Stimulated activated naive CD8-positive, alpha-beta T cell treated with anti-CD3 and anti-CD28 coated beads, Interleukin-15, Interleukin-2, amounts not matched to agents 100 ng/mL and 50 ng/mL, for 24 hours (primary cell): ENCODE measurements around the gene SCART1.

Source experiments
- H3K27ac Mint-ChIP-seq: one replicate; pipeline ENCODE4 v1.8.0; 2021; ENCODE audit warnings: mild to moderate bottlenecking, mixed read lengths
- H3K27me3 Mint-ChIP-seq: one replicate; pipeline ENCODE4 v1.8.0; 2021; ENCODE audit warnings: mixed read lengths
- H3K36me3 Mint-ChIP-seq: one replicate; pipeline ENCODE4 v1.8.0; 2021; ENCODE audit warnings: low read depth, mixed read lengths
- H3K4me1 Mint-ChIP-seq: one replicate; pipeline ENCODE4 v1.8.0; 2021; ENCODE audit warnings: low read depth, mixed read lengths
- H3K4me3 Mint-ChIP-seq: one replicate; pipeline ENCODE4 v1.8.0; 2021; ENCODE audit warnings: mild to moderate bottlenecking, mixed read lengths
- H3K9me3 Mint-ChIP-seq: one replicate; pipeline ENCODE4 v1.8.0; 2021; ENCODE audit warnings: mixed read lengths

The SCART1 gene

GRCh38 chr10:133442967-133443924 lies 10.5 kb upstream of the SCART1 start:
- H3K27ac Mint-ChIP-seq, result no peak overlapping the region
- peaks cover 12% of the 10 kb centered on the region for H3K9me3 Mint-ChIP-seq

GRCh38 chr10:133444342-133445267 lies 9.1 kb upstream of the SCART1 start:
- Mint-ChIP-seq H3K27ac (no peak overlapping the region), H3K4me3 (no peak overlapping the region), H3K27me3 (peaks cover 8% of the 10 kb centered on the region), H3K36me3 (peaks cover 10% of the 10 kb centered on the region), H3K9me3 (peaks cover 24% of the 10 kb centered on the region), H3K4me1 (peaks cover 11% of the 10 kb centered on the region)

More at GRCh38 chr10:133442967-133443924, 10.5 kb upstream of the SCART1 start:
- Mint-ChIP-seq H3K4me1 (peaks cover 22% of the 10 kb centered on the region), H3K27me3 (peaks cover 5% of the 10 kb centered on the region), H3K36me3 (peaks cover 5% of the 10 kb centered on the region), H3K4me3 (no peak overlapping the region)

- peaks cover 8% of the 10 kb centered on the region for H3K27me3 Mint-ChIP-seq
- H3K27ac Mint-ChIP-seq, result no peak overlapping the region
- H3K36me3 Mint-ChIP-seq, result peaks cover 10% of the 10 kb centered on the region
- no peak overlapping the region for H3K4me3 Mint-ChIP-seq
- peaks cover 11% of the 10 kb centered on the region for H3K4me1 Mint-ChIP-seq
- peaks cover 24% of the 10 kb centered on the region for H3K9me3 Mint-ChIP-seq
Observed at GRCh38 chr10:133445268-133445732, 8.4 kb upstream of the SCART1 start.

DNA sequence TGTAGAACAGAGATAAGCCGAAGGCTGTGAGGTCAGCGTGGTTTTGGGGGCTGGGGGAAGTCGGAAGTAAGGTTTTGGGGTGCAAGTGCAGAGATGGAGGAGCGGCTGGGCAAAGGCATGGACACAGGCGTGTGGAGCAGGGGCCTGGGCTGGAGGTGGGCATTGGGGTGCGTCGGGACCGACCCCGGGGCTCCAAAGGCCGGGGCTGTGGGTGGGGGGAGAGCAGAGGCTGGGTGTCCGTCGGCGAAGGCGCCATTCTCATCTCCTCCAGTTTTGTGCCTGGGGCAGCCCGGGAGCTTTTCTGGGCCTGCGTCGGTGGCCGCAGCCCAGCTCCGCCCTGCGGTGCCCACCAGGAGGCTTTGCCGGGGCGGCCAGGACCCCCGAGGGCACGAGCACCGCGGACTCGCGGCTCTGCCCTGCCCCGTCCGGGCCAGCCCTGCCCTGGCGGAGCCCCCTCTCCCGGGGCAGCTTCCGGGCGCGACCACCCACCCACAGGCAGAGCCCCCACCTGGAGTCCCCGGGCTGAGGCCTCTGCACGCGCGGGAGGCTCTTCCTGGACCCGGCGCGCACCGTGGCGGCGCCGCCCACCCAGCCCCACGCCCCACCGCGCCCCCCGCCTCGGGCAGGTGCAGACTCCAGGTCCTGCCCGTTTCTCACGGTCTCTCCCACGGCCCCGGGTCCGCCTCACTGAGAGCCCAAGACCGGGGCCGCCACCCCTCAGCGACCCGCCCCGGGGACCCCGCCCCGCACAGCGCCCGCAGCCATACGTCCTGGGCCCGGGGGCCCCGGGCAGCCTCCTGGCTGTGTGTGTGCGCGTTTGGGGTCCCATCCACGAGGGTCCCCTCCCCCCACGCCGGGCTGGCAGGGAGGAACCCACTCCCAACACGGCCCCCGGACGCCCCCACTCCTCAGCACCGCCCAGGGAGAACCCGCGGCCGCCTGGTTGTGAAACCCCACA lies 7.7 kb upstream of the SCART1 start:
- Mint-ChIP-seq H3K4me3 (no peak overlapping the region), H3K4me1 (peaks cover 11% of the 10 kb centered on the region), H3K9me3 (peaks cover 24% of the 10 kb centered on the region), H3K36me3 (peaks cover 10% of the 10 kb centered on the region), H3K27ac (no peak overlapping the region), H3K27me3 (peaks cover 8% of the 10 kb centered on the region)

GRCh38 chr10:133446979-133447378 lies 6.8 kb upstream of the SCART1 start:
- Mint-ChIP-seq H3K4me3 (no peak overlapping the region), H3K27ac (no peak overlapping the region), H3K4me1 (peaks cover 11% of the 10 kb centered on the region), H3K27me3 (peaks cover 8% of the 10 kb centered on the region), H3K9me3 (peaks cover 24% of the 10 kb centered on the region), H3K36me3 (peaks cover 10% of the 10 kb centered on the region)

DNA sequence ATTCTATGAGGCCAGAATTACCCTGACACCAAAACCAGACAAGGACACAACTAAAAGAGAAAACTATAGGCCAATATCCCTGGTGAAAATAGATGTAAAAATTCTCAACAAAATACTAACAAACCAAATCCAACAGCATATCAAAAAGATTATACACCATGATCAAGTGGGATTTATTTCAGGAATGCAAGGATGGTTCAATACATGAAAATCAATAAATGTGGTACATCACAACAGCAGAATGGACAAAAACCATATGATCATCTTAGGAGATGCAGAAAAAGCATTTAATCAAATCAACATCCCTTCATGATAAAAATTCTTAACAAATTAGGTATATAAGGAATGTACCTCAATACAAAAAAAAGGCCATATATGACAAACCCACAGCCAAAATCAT lies 5.6 kb upstream of the SCART1 start:
- H3K36me3 Mint-ChIP-seq, result peaks cover 10% of the 10 kb centered on the region
- H3K4me3 Mint-ChIP-seq, result no peak overlapping the region
- H3K27ac Mint-ChIP-seq, result no peak overlapping the region
- peaks cover under 1% of the 10 kb centered on the region for H3K4me1 Mint-ChIP-seq
- H3K27me3 Mint-ChIP-seq, result peaks cover 8% of the 10 kb centered on the region
- peaks cover 24% of the 10 kb centered on the region for H3K9me3 Mint-ChIP-seq

- Mint-ChIP-seq H3K4me3 (no peak overlapping the region), H3K27ac (no peak overlapping the region), H3K4me1 (no peaks in the 10 kb centered on the region), H3K27me3 (peaks cover 8% of the 10 kb centered on the region), H3K9me3 (peaks cover 24% of the 10 kb centered on the region), H3K36me3 (peaks cover 10% of the 10 kb centered on the region)
Observed at GRCh38 chr10:133451346-133451745, 2.4 kb upstream of the SCART1 start.

DNA sequence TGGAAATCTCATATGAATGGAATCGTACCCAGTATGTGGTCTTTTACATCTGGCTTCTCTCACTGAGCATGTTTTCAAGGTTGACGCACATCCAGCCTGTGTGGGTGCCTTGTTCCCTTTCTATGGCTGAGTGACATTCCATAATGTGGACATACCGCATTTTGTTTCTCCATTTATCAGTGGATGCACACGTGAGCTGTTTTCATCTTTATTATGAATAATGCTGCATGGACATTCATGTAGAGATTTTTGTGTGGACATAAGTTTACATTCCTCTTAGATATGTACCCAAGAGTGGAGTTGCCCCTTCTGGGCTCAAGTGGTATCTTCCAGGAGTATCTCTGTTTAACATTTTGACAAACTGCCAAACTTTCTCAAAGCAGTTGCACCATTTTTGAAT lies 1.3 kb upstream of the SCART1 start:
- H3K27me3 Mint-ChIP-seq, result peaks cover 3% of the 10 kb centered on the region
- peaks cover 17% of the 10 kb centered on the region for H3K9me3 Mint-ChIP-seq
- H3K27ac Mint-ChIP-seq, result no peak overlapping the region
- peaks cover 5% of the 10 kb centered on the region for H3K36me3 Mint-ChIP-seq
- no peak overlapping the region for H3K4me3 Mint-ChIP-seq
- H3K4me1 Mint-ChIP-seq, result no peaks in the 10 kb centered on the region

GRCh38 chr10:133454204-133454893 lies 604 bp downstream of the SCART1 start:
- Mint-ChIP-seq H3K27ac (no peak overlapping the region), H3K36me3 (no peaks in the 10 kb centered on the region), H3K4me3 (no peak overlapping the region), H3K27me3 (no peaks in the 10 kb centered on the region), H3K9me3 (peaks cover 3% of the 10 kb centered on the region), H3K4me1 (no peaks in the 10 kb centered on the region)

GRCh38 chr10:133455196-133455595 lies 1.5 kb downstream of the SCART1 start:
- Mint-ChIP-seq H3K27me3 (no peaks in the 10 kb centered on the region), H3K27ac (no peak overlapping the region), H3K9me3 (no peaks in the 10 kb centered on the region), H3K4me1 (no peaks in the 10 kb centered on the region), H3K4me3 (no peak overlapping the region), H3K36me3 (no peaks in the 10 kb centered on the region)

- no peaks in the 10 kb centered on the region for H3K27me3 Mint-ChIP-seq
- no peak overlapping the region for H3K4me3 Mint-ChIP-seq
- H3K27ac Mint-ChIP-seq, result no peak overlapping the region
- H3K9me3 Mint-ChIP-seq, result no peaks in the 10 kb centered on the region
- H3K4me1 Mint-ChIP-seq, result no peaks in the 10 kb centered on the region
- H3K36me3 Mint-ChIP-seq, result no peaks in the 10 kb centered on the region
Observed at GRCh38 chr10:133455611-133456031, 1.9 kb downstream of the SCART1 start.

GRCh38 chr10:133456041-133456951 lies 2.6 kb downstream of the SCART1 start:
- Mint-ChIP-seq H3K4me1 (no peaks in the 10 kb centered on the region), H3K9me3 (no peaks in the 10 kb centered on the region), H3K36me3 (no peaks in the 10 kb centered on the region), H3K27me3 (no peaks in the 10 kb centered on the region), H3K4me3 (no peak overlapping the region), H3K27ac (no peak overlapping the region)
